HG03520 (cell line): Measurements from ENCODE around the gene ZNF24.

ENCODE experiments used
- ATAC-seq: cut with Tn5 transposase; IDR thresholded peaks from one replicate; pipeline ENCODE4 v1.9.1; 2021; ENCODE audit warnings: mild to moderate bottlenecking, moderate library complexity; ENCODE audit not compliant: unreplicated experiment

ZNF24 gene

GRCh38 chr18:35355140-35355618 lies 11.0 kb upstream of the ZNF24 start:
- ATAC-seq = peak; percentile 99

GRCh38 chr18:35352778-35353177 lies 8.6 kb upstream of the ZNF24 start:
- ATAC-seq = no peak

- no peak for ATAC-seq
Measured at GRCh38 chr18:35352283-35352682, 8.1 kb upstream of the ZNF24 start.

- ATAC-seq = no peak
Measured at GRCh38 chr18:35348001-35348400, 3.8 kb upstream of the ZNF24 start.

- no peak for ATAC-seq
Measured at GRCh38 chr18:35345950-35346349, 1.7 kb upstream of the ZNF24 start.

- no peak for ATAC-seq
Measured at GRCh38 chr18:35345460-35345921, 1.3 kb upstream of the ZNF24 start.

DNA sequence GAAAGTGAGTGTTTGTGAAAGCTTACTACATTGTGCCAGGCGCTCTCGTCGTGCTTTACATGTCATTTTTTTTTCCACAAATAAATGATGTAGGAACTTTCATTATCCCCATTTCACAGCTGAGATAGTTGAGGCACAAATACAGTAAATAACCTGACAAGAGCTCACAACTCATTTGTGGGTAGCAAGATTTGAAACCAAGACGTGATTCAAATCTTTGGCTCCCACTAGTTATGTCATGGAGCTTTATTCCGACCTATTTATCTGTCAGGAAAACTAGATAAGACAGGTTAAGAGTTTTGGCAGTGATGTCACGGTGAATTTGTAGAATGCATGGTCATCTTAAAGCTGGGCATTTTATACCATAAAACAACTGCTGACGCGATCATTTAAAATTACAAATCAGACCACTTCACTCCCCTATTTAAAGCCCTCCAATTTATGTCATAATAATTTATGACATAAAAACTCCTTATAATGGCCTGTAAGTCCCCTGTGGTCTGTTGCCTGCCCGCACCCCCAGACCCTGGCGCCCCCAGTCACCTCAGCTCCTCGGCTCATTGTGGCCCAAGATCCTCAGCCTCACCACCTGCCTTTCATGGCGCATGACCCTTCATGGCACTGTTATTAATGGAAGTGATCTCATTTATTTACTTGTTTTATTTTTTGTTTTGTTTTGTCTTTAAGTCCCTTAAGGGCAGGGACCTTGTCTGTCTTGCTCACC lies 678 bp upstream of the ZNF24 start:
- ATAC-seq = no peak

DNA sequence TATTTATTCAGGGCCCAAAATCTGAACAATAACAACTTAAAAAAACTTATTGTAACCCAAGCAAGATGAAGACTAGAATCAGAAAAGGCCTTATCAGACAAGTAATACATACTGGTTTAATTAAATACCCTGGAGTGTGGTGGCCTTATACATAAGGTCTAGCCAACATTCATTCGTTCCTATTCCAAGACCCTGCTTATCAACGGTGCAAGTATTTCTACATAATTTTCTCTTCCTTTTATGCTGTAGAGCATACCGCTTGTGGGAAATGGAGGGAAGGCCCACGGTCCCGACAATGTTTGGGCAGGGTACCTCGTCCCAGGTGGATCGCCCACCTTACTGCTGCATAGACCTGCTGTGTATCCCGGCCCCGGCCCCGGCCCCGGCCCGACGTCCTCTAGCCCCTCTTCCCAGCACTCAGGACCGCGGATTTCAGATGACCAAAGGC lies 708 bp downstream of the ZNF24 start:
- ATAC-seq = no peak

- no peak for ATAC-seq
Measured at GRCh38 chr18:35337286-35337685, 6.9 kb downstream of the ZNF24 start.

DNA sequence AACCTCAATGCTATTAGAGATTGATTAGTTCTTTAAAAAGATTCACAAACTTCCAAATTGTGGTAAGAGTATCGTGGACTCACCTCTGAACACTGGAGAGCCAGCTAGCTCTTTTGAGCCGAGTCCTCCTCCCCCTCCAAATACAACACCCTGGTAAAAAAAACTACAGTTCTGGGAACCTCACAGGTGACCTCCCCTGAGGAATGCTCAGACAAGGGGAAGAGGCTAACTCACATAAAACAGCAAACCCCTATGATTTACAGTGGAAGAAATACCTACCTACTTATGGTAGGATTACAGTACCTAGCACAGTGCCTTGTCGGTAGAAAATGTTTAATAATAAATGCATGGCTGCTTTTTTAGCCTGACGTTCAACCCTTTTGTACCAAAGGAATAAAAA lies 8.4 kb downstream of the ZNF24 start:
- ATAC-seq = no peak

- no peak for ATAC-seq
Measured at GRCh38 chr18:35334821-35335220, 9.4 kb downstream of the ZNF24 start.

DNA sequence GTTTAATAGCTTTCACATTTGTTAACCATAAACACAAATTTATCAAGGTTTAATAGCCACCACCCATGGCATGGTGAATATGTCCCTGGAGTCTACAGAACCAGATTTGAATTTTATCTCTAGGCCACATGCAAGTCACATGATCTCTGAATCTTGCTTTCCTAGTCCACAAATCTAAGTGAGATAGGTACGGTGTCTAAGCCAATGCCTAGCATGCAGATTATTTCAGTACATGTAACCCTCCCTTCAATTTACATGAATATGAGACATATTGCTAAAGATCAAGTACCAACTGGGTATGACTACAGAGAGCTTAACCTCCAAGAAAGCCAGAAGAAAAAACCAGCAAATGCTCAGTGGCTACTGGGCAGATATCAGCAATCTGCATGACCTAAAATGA lies 10.0 kb downstream of the ZNF24 start:
- ATAC-seq = no peak

DNA sequence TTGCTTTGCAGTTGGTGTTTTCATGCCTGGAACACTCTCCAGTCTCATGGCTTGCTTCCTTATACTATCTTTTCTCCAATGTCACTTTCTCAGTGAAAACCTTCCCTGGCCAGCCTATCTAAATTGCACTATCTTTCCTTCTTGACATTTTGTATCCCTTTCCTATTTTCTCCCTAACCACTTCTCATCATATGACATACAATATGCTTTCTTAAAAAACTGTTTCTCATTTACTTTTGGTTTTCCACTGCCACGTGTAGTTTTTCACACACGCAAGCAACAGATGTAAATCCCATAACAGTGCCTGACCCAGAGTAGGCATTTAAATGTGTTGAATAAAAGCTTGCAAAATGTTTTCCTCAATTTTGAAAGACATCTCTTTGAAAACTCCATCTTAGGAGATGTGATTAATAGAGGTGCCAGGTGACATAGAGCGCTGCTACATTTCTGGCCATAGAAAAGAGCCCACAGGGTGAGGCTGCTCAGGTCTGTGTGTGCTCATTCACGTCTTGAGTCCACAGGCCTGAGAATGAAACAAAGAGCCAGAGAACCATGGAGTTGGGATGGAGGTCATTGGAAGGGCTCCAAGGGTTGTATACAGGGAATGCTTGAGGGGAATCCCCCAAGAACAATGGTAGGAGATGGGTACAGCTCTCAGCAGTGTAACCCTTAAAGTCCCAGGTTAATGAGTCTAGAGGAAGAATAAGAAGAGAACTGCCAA lies 12.7 kb downstream of the ZNF24 start:
- no peak for ATAC-seq

DNA sequence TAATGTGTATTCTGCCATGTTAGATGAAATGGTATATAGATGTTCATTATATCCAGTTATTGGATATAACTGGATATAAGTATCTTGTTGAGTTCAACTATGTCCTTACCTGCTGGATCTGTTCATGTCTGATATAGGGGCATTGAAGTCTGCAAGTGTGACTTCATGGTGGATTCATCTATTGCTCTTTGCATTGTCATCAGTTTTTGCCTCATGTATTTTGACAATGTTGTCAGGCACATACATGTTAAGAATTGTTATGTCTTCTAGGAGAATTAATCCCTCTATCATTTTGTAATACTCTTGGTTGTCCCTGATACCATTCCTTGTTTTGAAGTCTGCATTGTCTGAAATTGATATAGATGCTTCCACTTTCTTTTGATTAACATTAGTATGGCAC lies 15.4 kb downstream of the ZNF24 start:
- no peak for ATAC-seq

DNA sequence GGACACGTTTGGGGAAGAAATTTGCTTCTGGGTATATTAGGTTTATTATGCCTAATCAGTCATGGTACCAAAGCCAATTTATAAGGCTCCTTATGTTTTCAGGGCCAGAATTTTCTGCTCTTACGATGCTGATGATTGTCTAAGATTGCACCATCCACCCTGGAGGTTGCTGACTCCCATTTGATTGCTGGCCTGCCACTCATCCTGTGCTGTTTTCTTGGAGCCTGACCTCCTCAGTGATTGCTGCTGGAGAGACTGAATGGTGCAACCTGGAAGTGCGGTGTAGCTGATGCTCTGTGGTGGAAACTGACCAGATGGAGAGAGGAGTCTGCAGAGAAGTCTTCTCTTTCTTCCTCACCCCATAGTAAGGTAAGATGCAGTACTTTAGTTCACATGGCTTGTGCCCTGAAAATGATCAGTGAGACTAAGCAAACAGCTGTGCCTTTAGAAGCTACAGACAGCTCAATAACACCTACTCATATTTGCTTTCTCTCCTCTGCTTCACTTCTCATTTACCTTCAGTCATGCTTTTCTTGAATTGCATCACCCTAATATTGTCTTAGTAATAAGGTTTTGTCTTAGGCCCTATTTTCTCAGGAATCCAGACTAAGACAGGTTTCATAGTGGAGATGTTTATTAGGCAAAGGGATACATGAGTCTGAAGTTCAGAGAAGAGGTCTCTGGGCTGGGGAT lies 17.4 kb downstream of the ZNF24 start:
- ATAC-seq = no peak

- ATAC-seq = no peak
Measured at GRCh38 chr18:35324926-35325655, 19.1 kb downstream of the ZNF24 start.

DNA sequence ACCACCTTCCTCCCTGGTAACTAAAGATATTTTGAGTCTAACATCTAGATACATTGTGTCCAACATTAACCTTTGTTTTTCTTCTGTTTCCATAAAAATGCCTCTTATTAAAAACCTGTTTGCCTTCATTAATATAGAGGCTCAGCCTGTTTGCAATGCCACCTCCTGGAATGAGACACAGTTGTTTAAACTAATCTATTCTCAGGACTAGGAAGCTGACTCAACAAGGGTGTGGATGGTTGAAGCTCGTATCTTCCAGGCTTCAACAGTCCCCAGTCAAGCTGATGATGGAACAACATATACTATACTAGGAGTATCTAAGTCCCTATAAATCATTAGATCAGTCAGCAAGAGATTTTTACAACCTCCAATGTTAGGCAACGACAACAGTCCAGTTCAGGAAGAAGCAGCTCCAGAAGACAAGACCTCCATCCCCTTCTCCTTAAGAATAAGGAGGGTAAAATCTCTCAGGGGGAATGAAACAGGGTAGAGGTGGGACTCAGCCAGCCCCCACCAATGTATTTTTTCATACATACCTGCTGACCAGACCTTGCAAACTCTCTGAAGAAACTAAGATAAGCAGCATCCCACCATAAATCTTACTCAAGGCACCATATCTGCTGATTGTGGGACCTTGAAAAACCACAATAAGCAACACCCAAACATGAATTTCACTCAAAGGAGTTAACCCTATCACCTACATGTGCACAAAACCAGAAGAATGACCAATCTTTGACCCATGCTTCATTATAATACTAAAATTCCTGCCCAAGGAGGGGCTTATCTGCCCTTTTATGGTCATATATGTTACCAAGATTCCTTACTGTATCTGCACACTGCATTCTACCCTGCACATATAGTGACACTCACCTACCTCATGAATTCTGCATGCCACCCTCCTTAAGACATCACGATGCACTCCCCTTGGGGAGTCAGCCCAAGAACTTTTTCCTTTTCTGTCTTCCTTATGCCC lies 21.4 kb downstream of the ZNF24 start:
- ATAC-seq = no peak

DNA sequence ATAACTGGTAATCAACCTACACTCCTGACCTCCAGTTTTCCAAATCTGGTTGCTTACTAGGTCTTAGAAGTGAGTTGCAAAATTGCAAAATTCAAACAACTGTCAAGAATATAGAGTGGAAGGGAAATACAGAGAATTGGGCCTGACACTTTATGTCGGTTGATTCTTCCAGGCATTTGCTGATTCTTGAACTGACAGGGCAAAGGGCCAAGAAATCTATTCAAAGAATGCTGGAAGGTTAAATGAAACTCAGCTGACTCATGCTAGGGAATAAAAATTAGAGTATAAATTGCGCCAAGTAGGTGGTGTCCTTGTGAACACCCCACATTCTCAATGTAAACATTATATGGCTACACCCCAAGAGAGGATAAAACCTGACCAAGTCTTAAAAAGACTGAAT lies 32.7 kb downstream of the ZNF24 start:
- no peak for ATAC-seq

DNA sequence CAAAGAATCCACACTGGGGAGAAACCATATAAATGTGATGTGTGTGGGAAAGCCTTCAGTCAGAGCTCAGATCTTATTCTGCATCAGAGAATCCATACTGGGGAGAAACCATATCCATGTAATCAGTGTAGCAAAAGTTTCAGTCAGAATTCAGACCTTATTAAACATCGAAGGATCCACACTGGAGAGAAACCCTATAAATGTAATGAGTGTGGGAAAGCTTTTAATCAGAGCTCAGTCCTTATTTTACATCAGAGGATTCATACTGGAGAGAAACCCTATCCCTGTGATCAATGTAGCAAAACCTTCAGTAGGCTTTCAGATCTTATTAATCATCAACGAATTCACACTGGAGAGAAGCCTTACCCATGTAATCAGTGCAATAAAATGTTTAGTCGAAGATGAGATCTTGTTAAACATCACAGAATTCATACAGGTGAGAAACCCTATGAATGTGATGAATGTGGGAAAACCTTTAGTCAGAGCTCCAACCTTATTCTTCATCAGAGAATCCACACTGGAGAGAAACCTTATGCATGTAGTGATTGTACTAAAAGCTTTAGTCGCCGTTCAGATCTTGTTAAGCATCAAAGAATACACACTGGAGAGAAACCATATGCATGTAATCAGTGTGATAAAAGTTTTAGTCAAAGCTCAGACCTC lies 37.5 kb downstream of the ZNF24 start:
- ATAC-seq = no peak
